PC-9 (cell line): ENCODE data around the gene DISP3.

Experiments
- EZH2 ChIP-seq: fragments of 200-600 bp; sonication (generic); IDR thresholded peaks from 2 replicates; pipeline ENCODE4 v1.8.0; 2017; ENCODE audit warnings: antibody characterized with exemption, low read depth
- TF ChIP-seq, protein P1 (sequence below): fragments of 200-600 bp; sonication (generic); conservative IDR thresholded peaks from 2 replicates; pipeline ENCODE4 v1.6.1; 2017; ENCODE audit warnings: mixed run types, antibody characterized with exemption, mild to moderate bottlenecking, moderate library complexity

GRCh38 chr1:11573116-11573692, 94.2 kb downstream of the DISP3 start:
- TF ChIP-seq, protein P1, sequence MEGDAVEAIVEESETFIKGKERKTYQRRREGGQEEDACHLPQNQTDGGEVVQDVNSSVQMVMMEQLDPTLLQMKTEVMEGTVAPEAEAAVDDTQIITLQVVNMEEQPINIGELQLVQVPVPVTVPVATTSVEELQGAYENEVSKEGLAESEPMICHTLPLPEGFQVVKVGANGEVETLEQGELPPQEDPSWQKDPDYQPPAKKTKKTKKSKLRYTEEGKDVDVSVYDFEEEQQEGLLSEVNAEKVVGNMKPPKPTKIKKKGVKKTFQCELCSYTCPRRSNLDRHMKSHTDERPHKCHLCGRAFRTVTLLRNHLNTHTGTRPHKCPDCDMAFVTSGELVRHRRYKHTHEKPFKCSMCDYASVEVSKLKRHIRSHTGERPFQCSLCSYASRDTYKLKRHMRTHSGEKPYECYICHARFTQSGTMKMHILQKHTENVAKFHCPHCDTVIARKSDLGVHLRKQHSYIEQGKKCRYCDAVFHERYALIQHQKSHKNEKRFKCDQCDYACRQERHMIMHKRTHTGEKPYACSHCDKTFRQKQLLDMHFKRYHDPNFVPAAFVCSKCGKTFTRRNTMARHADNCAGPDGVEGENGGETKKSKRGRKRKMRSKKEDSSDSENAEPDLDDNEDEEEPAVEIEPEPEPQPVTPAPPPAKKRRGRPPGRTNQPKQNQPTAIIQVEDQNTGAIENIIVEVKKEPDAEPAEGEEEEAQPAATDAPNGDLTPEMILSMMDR = no peak
- TF ChIP-seq EZH2 = no peak
